MCF 10A (cell line): ENCODE data around the gene SGSH. TPM values are rescaled to one million over a fixed set of nuclear protein-coding genes. Genes with fewer than 3 reads are reported as not detected.

ENCODE experiments used
- BruUV-seq: library from RNA; stranded (reverse); fragments of 400-500 nt; replicated peaks from 2 replicates; lab custom pipeline; 2021; lab: Mats Ljungman, UMichigan
- CTCF ChIA-PET: fragments of 300-600 bp; sonication (Branson Sonifier 250); formaldehyde crosslinking; extraction: SDS; loops from one replicate; lab custom pipeline; 2021; ENCODE audit warnings: antibody characterized with exemption, inconsistent platforms; lab: Yijun Ruan, JAX
- POLR2A ChIA-PET: fragments of 300-600, 350-650 bp; sonication (Branson Sonifier 250); formaldehyde crosslinking; extraction: SDS; loops from one replicate; lab custom pipeline; 2020; ENCODE audit warnings: antibody characterized with exemption, inconsistent platforms; lab: Yijun Ruan, JAX
- DNase-seq: peaks from one replicate; pipeline ENCODE4 v3.0.0-alpha.2; 2018; ENCODE audit not compliant: unreplicated experiment
- H3K27ac Mint-ChIP-seq: one replicate; pipeline ENCODE4 v1.8.0; 2022; ENCODE audit warnings: mild to moderate bottlenecking, low read depth, mixed read lengths; ENCODE audit not compliant: unreplicated experiment
- H3K27me3 Mint-ChIP-seq: one replicate; pipeline ENCODE4 v1.8.0; 2022; ENCODE audit warnings: mixed read lengths; ENCODE audit not compliant: insufficient read depth, unreplicated experiment
- H3K36me3 Mint-ChIP-seq: one replicate; pipeline ENCODE4 v1.8.0; 2022; ENCODE audit warnings: mild to moderate bottlenecking, moderate library complexity, mixed read lengths; ENCODE audit not compliant: insufficient read depth, unreplicated experiment
- H3K4me1 Mint-ChIP-seq: one replicate; pipeline ENCODE4 v1.8.0; 2022; ENCODE audit warnings: mixed read lengths; ENCODE audit not compliant: insufficient read depth, unreplicated experiment
- H3K4me3 Mint-ChIP-seq: one replicate; pipeline ENCODE4 v1.8.0; 2022; ENCODE audit warnings: mild to moderate bottlenecking, moderate library complexity, mixed read lengths; ENCODE audit not compliant: unreplicated experiment
- H3K9me3 Mint-ChIP-seq: one replicate; pipeline ENCODE4 v1.8.0; 2022; ENCODE audit warnings: mixed read lengths; ENCODE audit not compliant: unreplicated experiment
- intact Hi-C: fragments of 100-400 bp; cut with micrococcal nuclease; formaldehyde crosslinking; loops from 2 replicates; pipeline ENCODE4 v1.14.1; 2022
- total RNA-seq: library from RNA; stranded (reverse); gene quantifications from 2 replicates; pipeline ENCODE4 v1.2.3, GENCODE V29; 2022
- TF ChIP-seq, protein P1 (sequence below): fragments of 200-600 bp; IDR thresholded peaks from one replicate; pipeline ENCODE4 v1.8.0; 2022; ENCODE audit warnings: antibody characterized with exemption, mild to moderate bottlenecking; ENCODE audit not compliant: unreplicated experiment

The SGSH gene
- total RNA-seq, 1 experiment from 2014 or later, result 42.0 TPM

DNA sequence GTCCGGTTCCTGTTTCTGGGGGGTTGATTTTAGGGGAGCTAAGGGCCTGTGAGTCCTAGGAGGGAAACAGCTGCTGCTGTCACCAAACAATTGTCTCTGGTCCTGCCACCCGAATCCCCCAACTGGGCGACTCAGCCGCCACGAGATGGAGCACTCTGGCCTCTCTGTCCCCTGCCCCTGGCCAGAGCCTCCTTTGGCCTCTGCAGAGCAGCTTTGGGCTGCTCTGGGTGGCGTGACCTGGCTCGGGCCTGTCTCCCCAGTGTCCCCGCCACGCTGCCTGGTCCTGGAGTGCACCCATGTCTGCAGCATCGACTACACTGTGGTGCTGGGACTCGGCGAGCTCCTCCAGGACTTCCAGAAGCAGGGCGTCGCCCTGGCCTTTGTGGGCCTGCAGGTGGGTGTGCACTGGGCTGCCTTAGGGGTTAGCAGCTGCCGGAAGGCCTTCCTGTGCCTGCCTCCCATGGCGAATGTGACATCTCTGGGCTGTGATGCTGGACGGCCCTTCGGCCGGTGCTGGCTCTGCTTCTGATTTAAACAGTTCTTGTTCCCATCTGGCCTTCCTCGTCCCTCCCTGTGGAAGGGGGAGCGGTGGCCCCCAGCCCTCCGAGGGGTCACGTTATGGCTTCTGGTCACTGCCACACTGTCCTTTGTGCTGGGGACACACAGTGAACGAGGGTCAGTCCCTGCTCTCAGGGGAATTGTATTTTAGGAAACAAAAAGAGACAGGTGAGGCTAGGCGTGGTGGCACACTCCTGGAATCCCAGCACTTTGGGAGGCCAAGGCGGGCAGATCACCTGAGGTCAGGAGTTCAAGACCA is 29.0 kb upstream of the SGSH start:
- intact Hi-C loops, result no loop called here
- no TSS peak for BruUV-seq
- Mint-ChIP-seq H3K36me3 (peaks cover 9% of the 10 kb centered on the region), H3K27me3 (no peaks in the 10 kb centered on the region), H3K27ac (no peak overlapping the region), H3K4me1 (peaks cover 7% of the 10 kb centered on the region), H3K4me3 (no peak overlapping the region), H3K9me3 (no peaks in the 10 kb centered on the region)
- POLR2A ChIA-PET, result interaction anchor here (1.2 kb wide), 1 partner anchor 73 kb away, joined by 3 read pairs; no protein-coding TSS in a partner anchor
- TF ChIP-seq, protein P1, sequence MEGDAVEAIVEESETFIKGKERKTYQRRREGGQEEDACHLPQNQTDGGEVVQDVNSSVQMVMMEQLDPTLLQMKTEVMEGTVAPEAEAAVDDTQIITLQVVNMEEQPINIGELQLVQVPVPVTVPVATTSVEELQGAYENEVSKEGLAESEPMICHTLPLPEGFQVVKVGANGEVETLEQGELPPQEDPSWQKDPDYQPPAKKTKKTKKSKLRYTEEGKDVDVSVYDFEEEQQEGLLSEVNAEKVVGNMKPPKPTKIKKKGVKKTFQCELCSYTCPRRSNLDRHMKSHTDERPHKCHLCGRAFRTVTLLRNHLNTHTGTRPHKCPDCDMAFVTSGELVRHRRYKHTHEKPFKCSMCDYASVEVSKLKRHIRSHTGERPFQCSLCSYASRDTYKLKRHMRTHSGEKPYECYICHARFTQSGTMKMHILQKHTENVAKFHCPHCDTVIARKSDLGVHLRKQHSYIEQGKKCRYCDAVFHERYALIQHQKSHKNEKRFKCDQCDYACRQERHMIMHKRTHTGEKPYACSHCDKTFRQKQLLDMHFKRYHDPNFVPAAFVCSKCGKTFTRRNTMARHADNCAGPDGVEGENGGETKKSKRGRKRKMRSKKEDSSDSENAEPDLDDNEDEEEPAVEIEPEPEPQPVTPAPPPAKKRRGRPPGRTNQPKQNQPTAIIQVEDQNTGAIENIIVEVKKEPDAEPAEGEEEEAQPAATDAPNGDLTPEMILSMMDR, result no peak
- CTCF ChIA-PET, result no interaction called here
- DNase-seq, result no peak

DNA sequence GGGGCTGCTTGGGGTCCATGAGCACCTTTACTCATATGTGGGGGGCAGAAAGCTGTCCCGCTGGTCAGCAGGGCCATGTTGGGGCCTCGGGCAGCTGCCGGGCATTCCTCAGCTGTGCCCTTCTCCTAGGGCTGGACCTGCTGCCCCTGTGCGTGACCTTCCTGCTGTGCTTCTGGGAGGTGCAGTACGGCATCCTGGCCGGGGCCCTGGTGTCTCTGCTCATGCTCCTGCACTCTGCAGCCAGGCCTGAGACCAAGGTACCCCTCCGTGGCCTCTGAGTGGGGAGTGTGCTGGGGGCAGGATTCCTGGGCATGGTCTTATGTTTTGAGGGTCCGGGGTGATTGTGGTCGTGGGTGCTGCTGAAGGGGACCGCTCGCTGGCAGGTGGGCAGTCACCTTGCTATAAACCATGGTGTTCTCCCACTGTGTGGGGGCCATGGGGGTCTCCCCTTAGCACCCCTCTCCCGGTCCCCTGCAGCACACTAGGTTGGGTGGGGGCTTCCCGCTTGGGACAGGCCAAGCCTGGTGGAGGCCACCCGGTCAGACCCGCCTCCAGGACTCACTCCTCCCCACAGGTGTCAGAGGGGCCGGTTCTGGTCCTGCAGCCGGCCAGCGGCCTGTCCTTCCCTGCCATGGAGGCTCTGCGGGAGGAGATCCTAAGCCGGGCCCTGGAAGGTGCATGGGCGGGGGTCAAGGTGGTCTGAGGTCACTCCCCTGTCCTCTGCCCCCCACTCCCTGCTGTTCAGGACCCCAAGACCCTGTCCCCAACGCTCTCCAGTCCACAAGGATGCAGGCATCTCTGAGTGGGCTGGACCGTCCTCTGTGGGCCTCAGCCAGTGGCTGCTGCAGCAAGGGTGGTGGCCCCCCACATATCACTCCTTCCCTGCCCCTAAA is 28.1 kb upstream of the SGSH start:
- Mint-ChIP-seq H3K27me3 (no peaks in the 10 kb centered on the region), H3K4me3 (no peak overlapping the region), H3K36me3 (peaks cover 9% of the 10 kb centered on the region), H3K9me3 (no peaks in the 10 kb centered on the region), H3K27ac (no peak overlapping the region), H3K4me1 (peaks cover 5% of the 10 kb centered on the region)
- ChIA-PET CTCF (no interaction called here), POLR2A (no interaction called here)
- intact Hi-C loops, result no loop called here
- TF ChIP-seq, protein P1, result no peak
- no peak for DNase-seq
- no TSS peak for BruUV-seq

DNA sequence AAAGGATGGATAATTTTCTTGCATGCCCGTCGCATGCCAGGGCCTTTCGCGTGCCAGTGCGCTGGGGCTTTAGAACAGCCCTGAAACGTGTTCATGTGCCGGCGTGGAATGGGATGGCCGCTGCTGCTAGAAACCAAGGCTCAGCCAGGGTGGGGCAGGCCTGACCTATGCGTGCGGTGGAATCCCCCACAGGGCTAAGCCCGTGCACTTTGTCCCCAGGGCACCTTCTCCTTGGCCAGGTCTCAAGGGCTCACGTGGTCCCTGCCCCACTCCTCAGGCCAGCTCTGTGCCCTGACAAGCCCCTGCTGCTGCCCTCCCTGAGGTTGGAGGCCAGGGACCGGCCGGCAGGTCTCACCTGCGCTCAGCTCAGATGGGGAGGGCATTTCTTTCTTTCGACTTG is 27.4 kb upstream of the SGSH start:
- ChIA-PET CTCF (no interaction called here), POLR2A (no interaction called here)
- Mint-ChIP-seq H3K27me3 (no peaks in the 10 kb centered on the region), H3K4me1 (peaks cover 1% of the 10 kb centered on the region), H3K27ac (no peak overlapping the region), H3K36me3 (peaks cover 9% of the 10 kb centered on the region), H3K9me3 (no peaks in the 10 kb centered on the region), H3K4me3 (no peak overlapping the region)
- intact Hi-C loops, result no loop called here
- BruUV-seq, result no TSS peak
- TF ChIP-seq, protein P1, result no peak
- no peak for DNase-seq

DNA sequence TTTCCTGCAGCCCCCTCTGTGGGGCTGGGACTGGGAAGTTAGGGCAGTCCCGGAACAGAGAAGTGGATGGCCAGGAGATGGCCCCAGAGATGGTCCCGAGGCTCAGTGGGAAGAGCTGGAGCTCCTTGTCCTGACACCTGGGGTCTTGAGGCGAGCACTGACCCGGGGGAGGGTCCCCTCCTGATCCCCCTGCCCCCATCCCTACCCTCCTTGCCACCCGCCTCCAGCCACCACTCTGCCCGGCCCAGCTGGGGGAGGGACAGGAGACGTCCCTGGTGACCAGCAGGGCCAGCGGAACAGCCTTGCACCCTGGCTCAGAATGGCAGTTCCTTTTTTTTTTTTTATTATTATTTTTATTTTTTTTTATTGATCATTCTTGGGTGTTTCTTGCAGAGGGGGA is 26.6 kb upstream of the SGSH start:
- no TSS peak for BruUV-seq
- Mint-ChIP-seq H3K4me3 (no peak overlapping the region), H3K36me3 (peaks cover 11% of the 10 kb centered on the region), H3K4me1 (no peaks in the 10 kb centered on the region), H3K27me3 (no peaks in the 10 kb centered on the region), H3K9me3 (no peaks in the 10 kb centered on the region), H3K27ac (no peak overlapping the region)
- ChIA-PET CTCF (no interaction called here), POLR2A (no interaction called here)
- TF ChIP-seq, protein P1, result no peak
- intact Hi-C loops, result no loop called here
- DNase-seq, result no peak
